ENCODE data around the gene FRMD4A. TPM values are rescaled to one million over a fixed set of nuclear protein-coding genes. Genes with fewer than 3 reads are reported as not detected.

The FRMD4A gene
- total RNA-seq, 2 experiments from 2014 or later = 0.17 TPM; not detected in 1

- BruUV-seq (replicated peaks) = no TSS peak
These were observed 358.1 kb downstream of the FRMD4A start for GRCh38 chr10:13972609-13973008.

GRCh38 chr10:13971601-13972475 is 358.9 kb downstream of the FRMD4A start:
- H2AFZ ChIP-seq (ENCODE audit: low read length) = no peak overlapping the region
- BruUV-seq (replicated peaks) = no TSS peak
- no peaks in the 10 kb centered on the region for H3K36me3 ChIP-seq (ENCODE audit: insufficient read depth, low read length)
- DNase-seq (ENCODE audit: low spot score) = no peak
- intact Hi-C loops (cut with micrococcal nuclease; ENCODE audit: unreplicated experiment) = no loop called here
- H3K9me2 ChIP-seq (ENCODE audit: insufficient read depth, low read length) = no peaks in the 10 kb centered on the region
- H3K9me3 ChIP-seq (ENCODE audit: low read length) = no peaks in the 10 kb centered on the region
- no peaks in the 10 kb centered on the region for H3K79me2 ChIP-seq (ENCODE audit: insufficient read depth, low read depth, low read length)
- POLR2A ChIA-PET = no interaction called here
- H4K20me1 ChIP-seq (ENCODE audit: insufficient read depth, low read length) = no peaks in the 10 kb centered on the region
- H3K27ac ChIP-seq (ENCODE audit: low read depth, low read length, poor library complexity, severe bottlenecking) = no peak overlapping the region
- H3K4me2 ChIP-seq (ENCODE audit: low read length) = no peak overlapping the region
- TF ChIP-seq EZH2phosphoT487 (IDR thresholded peaks at IDR 0.05; ENCODE audit: borderline replicate concordance, low read depth, low read length) (no peak), CTCF (conservative IDR thresholded peaks at IDR 0.05; ENCODE audit: low read length) (no peak)
- CTCF ChIA-PET (ENCODE audit: unreplicated experiment) = no interaction called here
- no peaks in the 10 kb centered on the region for H3K4me1 ChIP-seq (ENCODE audit: insufficient read depth, low read length, poor library complexity, severe bottlenecking)
- H3K4me3 ChIP-seq (ENCODE audit: low read depth, low read length, poor library complexity, severe bottlenecking) = no peak overlapping the region

More at GRCh38 chr10:13972609-13973008, 358.1 kb downstream of the FRMD4A start:
- no peaks in the 10 kb centered on the region for H3K4me1 ChIP-seq (ENCODE audit: insufficient read depth, low read length, poor library complexity, severe bottlenecking)
- TF ChIP-seq EZH2phosphoT487 (IDR thresholded peaks at IDR 0.05; ENCODE audit: borderline replicate concordance, low read depth, low read length) (no peak), CTCF (conservative IDR thresholded peaks at IDR 0.05; ENCODE audit: low read length) (no peak)
- H3K4me2 ChIP-seq (ENCODE audit: low read length) = no peak overlapping the region
- no peaks in the 10 kb centered on the region for H3K79me2 ChIP-seq (ENCODE audit: insufficient read depth, low read depth, low read length)
- ChIA-PET POLR2A (no interaction called here), CTCF (ENCODE audit: unreplicated experiment) (no interaction called here)
- H3K9me2 ChIP-seq (ENCODE audit: insufficient read depth, low read length) = no peaks in the 10 kb centered on the region
- intact Hi-C loops (cut with micrococcal nuclease; ENCODE audit: unreplicated experiment) = no loop called here
- H3K9me3 ChIP-seq (ENCODE audit: low read length) = no peaks in the 10 kb centered on the region
- H3K4me3 ChIP-seq (ENCODE audit: low read depth, low read length, poor library complexity, severe bottlenecking) = no peak overlapping the region
- H4K20me1 ChIP-seq (ENCODE audit: insufficient read depth, low read length) = no peaks in the 10 kb centered on the region
- no peak overlapping the region for H2AFZ ChIP-seq (ENCODE audit: low read length)
- no peak for DNase-seq (ENCODE audit: low spot score)
- no peaks in the 10 kb centered on the region for H3K36me3 ChIP-seq (ENCODE audit: insufficient read depth, low read length)
- H3K27ac ChIP-seq (ENCODE audit: low read depth, low read length, poor library complexity, severe bottlenecking) = no peak overlapping the region

- no peaks in the 10 kb centered on the region for H3K79me2 ChIP-seq (ENCODE audit: insufficient read depth, low read depth, low read length)
- H3K9me2 ChIP-seq (ENCODE audit: insufficient read depth, low read length) = no peaks in the 10 kb centered on the region
- H3K4me1 ChIP-seq (ENCODE audit: insufficient read depth, low read length, poor library complexity, severe bottlenecking) = no peaks in the 10 kb centered on the region
- no peaks in the 10 kb centered on the region for H4K20me1 ChIP-seq (ENCODE audit: insufficient read depth, low read length)
- no TSS peak for BruUV-seq (replicated peaks)
- DNase-seq (ENCODE audit: low spot score) = no peak
- H3K36me3 ChIP-seq (ENCODE audit: insufficient read depth, low read length) = no peaks in the 10 kb centered on the region
- H3K4me3 ChIP-seq (ENCODE audit: low read depth, low read length, poor library complexity, severe bottlenecking) = no peak overlapping the region
- ChIA-PET CTCF (ENCODE audit: unreplicated experiment) (interaction anchor here (0.6 kb wide), 1 partner anchor 9 kb away, joined by 3 read pairs; no protein-coding TSS in a partner anchor), POLR2A (no interaction called here)
- H3K4me2 ChIP-seq (ENCODE audit: low read length) = no peak overlapping the region
- TF ChIP-seq CTCF (conservative IDR thresholded peaks at IDR 0.05; ENCODE audit: low read length) = no peak
- TF ChIP-seq EZH2phosphoT487 (IDR thresholded peaks at IDR 0.05; ENCODE audit: borderline replicate concordance, low read depth, low read length) = no peak
- H2AFZ ChIP-seq (ENCODE audit: low read length) = no peak overlapping the region
- intact Hi-C loops (cut with micrococcal nuclease; ENCODE audit: unreplicated experiment) = no loop called here
- H3K27ac ChIP-seq (ENCODE audit: low read depth, low read length, poor library complexity, severe bottlenecking) = no peak overlapping the region
- H3K9me3 ChIP-seq (ENCODE audit: low read length) = no peaks in the 10 kb centered on the region
These were observed 359.8 kb downstream of the FRMD4A start for GRCh38 chr10:13970957-13971353.
